ENCODE measurements around the gene DLX1.

DNA sequence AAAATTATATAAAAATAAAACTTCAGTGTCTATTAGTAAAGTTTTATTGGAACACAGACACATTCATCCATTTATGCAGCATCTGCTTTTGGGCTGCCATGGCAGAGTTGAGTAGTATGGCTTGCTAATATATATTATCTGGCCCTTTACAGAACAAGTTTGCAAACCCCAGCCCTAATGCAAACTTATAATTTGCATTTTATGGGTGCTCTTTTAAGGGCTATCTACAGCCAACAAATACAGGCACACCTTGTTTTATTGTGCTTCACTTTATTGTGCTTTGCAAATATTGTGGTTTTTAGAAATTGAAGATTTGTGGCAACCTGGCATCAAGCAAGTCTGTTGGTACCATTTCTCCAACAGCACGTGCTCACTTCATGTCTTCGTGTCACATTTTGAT lies 52.6 kb downstream of the DLX1 start:
- TF ChIP-seq, protein P1, sequence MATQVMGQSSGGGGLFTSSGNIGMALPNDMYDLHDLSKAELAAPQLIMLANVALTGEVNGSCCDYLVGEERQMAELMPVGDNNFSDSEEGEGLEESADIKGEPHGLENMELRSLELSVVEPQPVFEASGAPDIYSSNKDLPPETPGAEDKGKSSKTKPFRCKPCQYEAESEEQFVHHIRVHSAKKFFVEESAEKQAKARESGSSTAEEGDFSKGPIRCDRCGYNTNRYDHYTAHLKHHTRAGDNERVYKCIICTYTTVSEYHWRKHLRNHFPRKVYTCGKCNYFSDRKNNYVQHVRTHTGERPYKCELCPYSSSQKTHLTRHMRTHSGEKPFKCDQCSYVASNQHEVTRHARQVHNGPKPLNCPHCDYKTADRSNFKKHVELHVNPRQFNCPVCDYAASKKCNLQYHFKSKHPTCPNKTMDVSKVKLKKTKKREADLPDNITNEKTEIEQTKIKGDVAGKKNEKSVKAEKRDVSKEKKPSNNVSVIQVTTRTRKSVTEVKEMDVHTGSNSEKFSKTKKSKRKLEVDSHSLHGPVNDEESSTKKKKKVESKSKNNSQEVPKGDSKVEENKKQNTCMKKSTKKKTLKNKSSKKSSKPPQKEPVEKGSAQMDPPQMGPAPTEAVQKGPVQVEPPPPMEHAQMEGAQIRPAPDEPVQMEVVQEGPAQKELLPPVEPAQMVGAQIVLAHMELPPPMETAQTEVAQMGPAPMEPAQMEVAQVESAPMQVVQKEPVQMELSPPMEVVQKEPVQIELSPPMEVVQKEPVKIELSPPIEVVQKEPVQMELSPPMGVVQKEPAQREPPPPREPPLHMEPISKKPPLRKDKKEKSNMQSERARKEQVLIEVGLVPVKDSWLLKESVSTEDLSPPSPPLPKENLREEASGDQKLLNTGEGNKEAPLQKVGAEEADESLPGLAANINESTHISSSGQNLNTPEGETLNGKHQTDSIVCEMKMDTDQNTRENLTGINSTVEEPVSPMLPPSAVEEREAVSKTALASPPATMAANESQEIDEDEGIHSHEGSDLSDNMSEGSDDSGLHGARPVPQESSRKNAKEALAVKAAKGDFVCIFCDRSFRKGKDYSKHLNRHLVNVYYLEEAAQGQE (IDR thresholded peaks at IDR 0.05; ENCODE audit: unreplicated experiment): no peak
- TF ChIP-seq EZH2 (IDR thresholded peaks at IDR 0.05; ENCODE audit: low read depth, unreplicated experiment): no peak
- TF ChIP-seq, protein P2, sequence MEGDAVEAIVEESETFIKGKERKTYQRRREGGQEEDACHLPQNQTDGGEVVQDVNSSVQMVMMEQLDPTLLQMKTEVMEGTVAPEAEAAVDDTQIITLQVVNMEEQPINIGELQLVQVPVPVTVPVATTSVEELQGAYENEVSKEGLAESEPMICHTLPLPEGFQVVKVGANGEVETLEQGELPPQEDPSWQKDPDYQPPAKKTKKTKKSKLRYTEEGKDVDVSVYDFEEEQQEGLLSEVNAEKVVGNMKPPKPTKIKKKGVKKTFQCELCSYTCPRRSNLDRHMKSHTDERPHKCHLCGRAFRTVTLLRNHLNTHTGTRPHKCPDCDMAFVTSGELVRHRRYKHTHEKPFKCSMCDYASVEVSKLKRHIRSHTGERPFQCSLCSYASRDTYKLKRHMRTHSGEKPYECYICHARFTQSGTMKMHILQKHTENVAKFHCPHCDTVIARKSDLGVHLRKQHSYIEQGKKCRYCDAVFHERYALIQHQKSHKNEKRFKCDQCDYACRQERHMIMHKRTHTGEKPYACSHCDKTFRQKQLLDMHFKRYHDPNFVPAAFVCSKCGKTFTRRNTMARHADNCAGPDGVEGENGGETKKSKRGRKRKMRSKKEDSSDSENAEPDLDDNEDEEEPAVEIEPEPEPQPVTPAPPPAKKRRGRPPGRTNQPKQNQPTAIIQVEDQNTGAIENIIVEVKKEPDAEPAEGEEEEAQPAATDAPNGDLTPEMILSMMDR (conservative IDR thresholded peaks at IDR 0.05; ENCODE audit: low read depth in 2 of 2): no peak
- TF ChIP-seq EZH2phosphoT487 (IDR thresholded peaks at IDR 0.05; ENCODE audit: unreplicated experiment): no peak
- no peak for TF ChIP-seq POLR2AphosphoS5 (IDR thresholded peaks at IDR 0.05; ENCODE audit: low read depth)
- no peak for TF ChIP-seq NANOG (IDR thresholded peaks at IDR 0.05; ENCODE audit: borderline replicate concordance)
- TF ChIP-seq JUNB (IDR thresholded peaks at IDR 0.05; ENCODE audit: unreplicated experiment): no peak
- TF ChIP-seq STAT1 (IDR thresholded peaks at IDR 0.05; ENCODE audit: unreplicated experiment): no peak
- no peak for TF ChIP-seq ZNF331 (CRISPR knock-in tag; IDR thresholded peaks at IDR 0.05; ENCODE audit: low read depth)
- TF ChIP-seq CREB1 (CRISPR knock-in tag; IDR thresholded peaks at IDR 0.05; ENCODE audit: low read depth): no peak
- TF ChIP-seq, protein P3, sequence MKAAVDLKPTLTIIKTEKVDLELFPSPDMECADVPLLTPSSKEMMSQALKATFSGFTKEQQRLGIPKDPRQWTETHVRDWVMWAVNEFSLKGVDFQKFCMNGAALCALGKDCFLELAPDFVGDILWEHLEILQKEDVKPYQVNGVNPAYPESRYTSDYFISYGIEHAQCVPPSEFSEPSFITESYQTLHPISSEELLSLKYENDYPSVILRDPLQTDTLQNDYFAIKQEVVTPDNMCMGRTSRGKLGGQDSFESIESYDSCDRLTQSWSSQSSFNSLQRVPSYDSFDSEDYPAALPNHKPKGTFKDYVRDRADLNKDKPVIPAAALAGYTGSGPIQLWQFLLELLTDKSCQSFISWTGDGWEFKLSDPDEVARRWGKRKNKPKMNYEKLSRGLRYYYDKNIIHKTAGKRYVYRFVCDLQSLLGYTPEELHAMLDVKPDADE (IDR thresholded peaks at IDR 0.05): no peak
- TF ChIP-seq ZNF114 (CRISPR knock-in tag; IDR thresholded peaks at IDR 0.05): no peak
- TF ChIP-seq, protein P4, sequence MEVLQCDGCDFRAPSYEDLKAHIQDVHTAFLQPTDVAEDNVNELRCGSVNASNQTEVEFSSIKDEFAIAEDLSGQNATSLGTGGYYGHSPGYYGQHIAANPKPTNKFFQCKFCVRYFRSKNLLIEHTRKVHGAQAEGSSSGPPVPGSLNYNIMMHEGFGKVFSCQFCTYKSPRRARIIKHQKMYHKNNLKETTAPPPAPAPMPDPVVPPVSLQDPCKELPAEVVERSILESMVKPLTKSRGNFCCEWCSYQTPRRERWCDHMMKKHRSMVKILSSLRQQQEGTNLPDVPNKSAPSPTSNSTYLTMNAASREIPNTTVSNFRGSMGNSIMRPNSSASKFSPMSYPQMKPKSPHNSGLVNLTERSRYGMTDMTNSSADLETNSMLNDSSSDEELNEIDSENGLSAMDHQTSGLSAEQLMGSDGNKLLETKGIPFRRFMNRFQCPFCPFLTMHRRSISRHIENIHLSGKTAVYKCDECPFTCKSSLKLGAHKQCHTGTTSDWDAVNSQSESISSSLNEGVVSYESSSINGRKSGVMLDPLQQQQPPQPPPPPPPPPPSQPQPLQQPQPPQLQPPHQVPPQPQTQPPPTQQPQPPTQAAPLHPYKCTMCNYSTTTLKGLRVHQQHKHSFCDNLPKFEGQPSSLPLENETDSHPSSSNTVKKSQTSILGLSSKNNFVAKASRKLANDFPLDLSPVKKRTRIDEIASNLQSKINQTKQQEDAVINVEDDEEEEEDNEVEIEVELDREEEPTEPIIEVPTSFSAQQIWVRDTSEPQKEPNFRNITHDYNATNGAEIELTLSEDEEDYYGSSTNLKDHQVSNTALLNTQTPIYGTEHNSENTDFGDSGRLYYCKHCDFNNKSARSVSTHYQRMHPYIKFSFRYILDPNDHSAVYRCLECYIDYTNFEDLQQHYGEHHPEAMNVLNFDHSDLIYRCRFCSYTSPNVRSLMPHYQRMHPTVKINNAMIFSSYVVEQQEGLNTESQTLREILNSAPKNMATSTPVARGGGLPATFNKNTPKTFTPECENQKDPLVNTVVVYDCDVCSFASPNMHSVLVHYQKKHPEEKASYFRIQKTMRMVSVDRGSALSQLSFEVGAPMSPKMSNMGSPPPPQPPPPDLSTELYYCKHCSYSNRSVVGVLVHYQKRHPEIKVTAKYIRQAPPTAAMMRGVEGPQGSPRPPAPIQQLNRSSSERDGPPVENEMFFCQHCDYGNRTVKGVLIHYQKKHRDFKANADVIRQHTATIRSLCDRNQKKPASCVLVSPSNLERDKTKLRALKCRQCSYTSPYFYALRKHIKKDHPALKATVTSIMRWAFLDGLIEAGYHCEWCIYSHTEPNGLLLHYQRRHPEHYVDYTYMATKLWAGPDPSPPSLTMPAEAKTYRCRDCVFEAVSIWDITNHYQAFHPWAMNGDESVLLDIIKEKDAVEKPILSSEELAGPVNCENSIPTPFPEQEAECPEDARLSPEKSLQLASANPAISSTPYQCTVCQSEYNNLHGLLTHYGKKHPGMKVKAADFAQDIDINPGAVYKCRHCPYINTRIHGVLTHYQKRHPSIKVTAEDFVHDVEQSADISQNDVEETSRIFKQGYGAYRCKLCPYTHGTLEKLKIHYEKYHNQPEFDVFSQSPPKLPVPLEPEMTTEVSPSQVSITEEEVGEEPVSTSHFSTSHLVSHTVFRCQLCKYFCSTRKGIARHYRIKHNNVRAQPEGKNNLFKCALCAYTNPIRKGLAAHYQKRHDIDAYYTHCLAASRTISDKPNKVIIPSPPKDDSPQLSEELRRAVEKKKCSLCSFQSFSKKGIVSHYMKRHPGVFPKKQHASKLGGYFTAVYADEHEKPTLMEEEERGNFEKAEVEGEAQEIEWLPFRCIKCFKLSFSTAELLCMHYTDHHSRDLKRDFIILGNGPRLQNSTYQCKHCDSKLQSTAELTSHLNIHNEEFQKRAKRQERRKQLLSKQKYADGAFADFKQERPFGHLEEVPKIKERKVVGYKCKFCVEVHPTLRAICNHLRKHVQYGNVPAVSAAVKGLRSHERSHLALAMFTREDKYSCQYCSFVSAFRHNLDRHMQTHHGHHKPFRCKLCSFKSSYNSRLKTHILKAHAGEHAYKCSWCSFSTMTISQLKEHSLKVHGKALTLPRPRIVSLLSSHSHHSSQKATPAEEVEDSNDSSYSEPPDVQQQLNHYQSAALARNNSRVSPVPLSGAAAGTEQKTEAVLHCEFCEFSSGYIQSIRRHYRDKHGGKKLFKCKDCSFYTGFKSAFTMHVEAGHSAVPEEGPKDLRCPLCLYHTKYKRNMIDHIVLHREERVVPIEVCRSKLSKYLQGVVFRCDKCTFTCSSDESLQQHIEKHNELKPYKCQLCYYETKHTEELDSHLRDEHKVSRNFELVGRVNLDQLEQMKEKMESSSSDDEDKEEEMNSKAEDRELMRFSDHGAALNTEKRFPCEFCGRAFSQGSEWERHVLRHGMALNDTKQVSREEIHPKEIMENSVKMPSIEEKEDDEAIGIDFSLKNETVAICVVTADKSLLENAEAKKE (CRISPR knock-in tag; IDR thresholded peaks at IDR 0.05): no peak

All from GM23338 (cell line).